SK-N-SH (cell line): ENCODE measurements around the gene SLC38A8. TPM values are rescaled to one million over a fixed set of nuclear protein-coding genes. Genes with fewer than 3 reads are reported as not detected.

Source experiments
- CTCF ChIA-PET: fragments of 300-600, 350-600 bp; formaldehyde crosslinking; extraction: SDS; loops from one replicate; lab custom pipeline; 2021; lab: Yijun Ruan, JAX
- POLR2A ChIA-PET: fragments of 350-600 bp; sonication (Branson Sonifier 250); formaldehyde crosslinking; extraction: SDS; loops from one replicate; lab custom pipeline; 2020; ENCODE audit warnings: antibody characterized with exemption, inconsistent platforms; lab: Yijun Ruan, JAX
- DNase-seq: peaks from one replicate; pipeline ENCODE4 v3.0.0; 2012
- H2AFZ ChIP-seq: fragments of 200-600 bp; sonication (generic); 2 replicates; pipeline ENCODE4 v1.8.1; 2016; ENCODE audit warnings: antibody characterized with exemption, mild to moderate bottlenecking, low read depth
- H3F3A ChIP-seq: fragments of 200-600 bp; sonication (generic); replicated peaks from 2 replicates; pipeline ENCODE3; 2016; ENCODE audit warnings: antibody characterized with exemption, mild to moderate bottlenecking; ENCODE audit not compliant: insufficient read depth
- H3K27ac ChIP-seq, 2 experiments: fragments of 200-500 bp in 1 of 2; fragments of 200-600 bp in 1 of 2; sonication (Bioruptor generic) in 1 of 2; sonication (generic), shearing (Covaris generic) in 1 of 2; 2 replicates each; pipeline versions ENCODE4 v1.5.1 to v1.6.1; 2014 to 2016; ENCODE audit warnings: low read depth in 2 of 2, inconsistent platforms in 1 of 2, low read length in 1 of 2, mild to moderate bottlenecking in 1 of 2, mixed read lengths in 1 of 2
- H3K27me3 ChIP-seq: fragments of 200-600 bp; sonication (generic), shearing (Covaris generic); 2 replicates; pipeline ENCODE4 v1.6.1; 2016; ENCODE audit warnings: mixed run types; ENCODE audit not compliant: insufficient read depth
- H3K36me3 ChIP-seq, 2 experiments: fragments of 200-500 bp in 1 of 2; fragments of 200-600 bp in 1 of 2; sonication (Bioruptor generic) in 1 of 2; sonication (generic) in 1 of 2; replicated peaks in 1 of 2; 2 replicates each; pipeline versions ENCODE3 to v1.5.1; 2014 to 2016; ENCODE audit warnings: low read length in 1 of 2, mild to moderate bottlenecking in 1 of 2; ENCODE audit not compliant: insufficient read depth in 2 of 2, control insufficient read depth in 1 of 2
- H3K4me1 ChIP-seq, 2 experiments: fragments of 200-500 bp in 1 of 2; fragments of 200-600 bp in 1 of 2; sonication (Bioruptor generic) in 1 of 2; sonication (generic), shearing (Covaris generic) in 1 of 2; 2 replicates each; pipeline versions ENCODE4 v1.5.1 to v1.6.1; 2014 to 2016; ENCODE audit warnings: low read depth in 1 of 2, low read length in 1 of 2, mixed run types in 1 of 2; ENCODE audit not compliant: insufficient read depth in 2 of 2, control insufficient read depth in 1 of 2
- H3K4me2 ChIP-seq: fragments of 200-600 bp; sonication (generic), shearing (Covaris generic); 2 replicates; pipeline ENCODE4 v1.6.1; 2017; ENCODE audit warnings: mixed run types
- H3K4me3 ChIP-seq, 2 experiments: fragments of 200-500 bp in 1 of 2; fragments of 200-600 bp in 1 of 2; sonication (Bioruptor generic) in 1 of 2; sonication (generic), shearing (Covaris generic) in 1 of 2; 2 replicates each; pipeline versions ENCODE4 v1.5.1 to v1.8.1; 2014 to 2016; ENCODE audit warnings: low read depth in 2 of 2, inconsistent platforms in 1 of 2, low read length in 1 of 2, mild to moderate bottlenecking in 1 of 2, mixed read lengths in 1 of 2, moderate library complexity in 1 of 2
- H3K79me2 ChIP-seq: fragments of 200-600 bp; sonication (generic); 2 replicates; pipeline ENCODE4 v1.8.1; 2017; ENCODE audit warnings: mild to moderate bottlenecking; ENCODE audit not compliant: insufficient read depth
- H3K9ac ChIP-seq: fragments of 200-600 bp; sonication (generic); 2 replicates; pipeline ENCODE4 v1.6.1; 2017; ENCODE audit warnings: mixed run types
- H3K9me2 ChIP-seq: fragments of 200-600 bp; sonication (generic); 2 replicates; pipeline ENCODE4 v1.6.1; 2017; ENCODE audit warnings: mixed run types
- H3K9me3 ChIP-seq: fragments of 200-600 bp; sonication (generic); 2 replicates; pipeline ENCODE4 v1.6.1; 2017; ENCODE audit warnings: mixed run types, mild to moderate bottlenecking, moderate library complexity
- H4K20me1 ChIP-seq: fragments of 200-600 bp; sonication (generic); 2 replicates; pipeline ENCODE4 v1.6.1; 2017; ENCODE audit warnings: mild to moderate bottlenecking, mixed run types; ENCODE audit not compliant: insufficient read depth
- EP300 ChIP-seq, 2 experiments: IDR thresholded peaks; 2 replicates each; pipeline versions ENCODE4 v1.4.0 to v1.6.1; 2012; ENCODE audit warnings: borderline replicate concordance in 1 of 2, low read depth in 1 of 2, low read length in 1 of 2
- FOXM1 ChIP-seq: IDR thresholded peaks from 2 replicates; pipeline ENCODE4 v1.4.0; 2012; ENCODE audit warnings: low read depth, mild to moderate bottlenecking
- GABPA ChIP-seq: IDR thresholded peaks from 2 replicates; pipeline ENCODE4 v1.4.0; 2012; ENCODE audit warnings: low read depth, mild to moderate bottlenecking
- JUND ChIP-seq: IDR thresholded peaks from 2 replicates; pipeline ENCODE4 v1.4.0; 2012
- MXI1 ChIP-seq: IDR thresholded peaks from 2 replicates; pipeline ENCODE4 v1.6.1; 2012; ENCODE audit warnings: mild to moderate bottlenecking, low read depth, low read length, improper control_type of control experiment
- NFIC ChIP-seq: IDR thresholded peaks from 2 replicates; pipeline ENCODE4 v1.4.0; 2012; ENCODE audit warnings: borderline replicate concordance
- POLR2AphosphoS5 ChIP-seq: IDR thresholded peaks from 2 replicates; pipeline ENCODE4 v1.6.1; 2012; ENCODE audit warnings: low read depth, low read length
- RAD21 ChIP-seq: IDR thresholded peaks from 2 replicates; pipeline ENCODE4 v1.6.1; 2012; ENCODE audit warnings: mild to moderate bottlenecking, low read length
- RCOR1 ChIP-seq: fragments of 150-350 bp; IDR thresholded peaks from 2 replicates; pipeline ENCODE4 v1.6.1; 2017; ENCODE audit warnings: antibody characterized with exemption, low read length
- RXRA ChIP-seq: IDR thresholded peaks from 2 replicates; pipeline ENCODE4 v1.4.0; 2012; ENCODE audit warnings: low read depth, mild to moderate bottlenecking, borderline replicate concordance
- TCF12 ChIP-seq: IDR thresholded peaks from 2 replicates; pipeline ENCODE4 v1.4.0; 2012
- WGBS: methylation state at CpG from one replicate; pipeline ENCODE4 v1.1.6; 2017; ENCODE audit warnings: low lambda C conversion rate; 5-methylcytosine and 5-hydroxymethylcytosine counted together
- polyA plus RNA-seq, 3 experiments: library from polyadenylated mRNA; depleted of rRNA; stranded (reverse); fragments of >200 nt; gene quantifications; 2 replicates each; pipeline ENCODE4 v1.2.3, GENCODE V29; 2012
- TF ChIP-seq, protein P1 (sequence below): IDR thresholded peaks from 2 replicates; pipeline ENCODE4 v1.6.1; 2012; ENCODE audit warnings: mild to moderate bottlenecking, low read depth, low read length, moderate library complexity
- TF ChIP-seq, protein P2 (sequence below): IDR thresholded peaks from 2 replicates; pipeline ENCODE4; 2012
- TF ChIP-seq, protein P3 (sequence below): fragments of 150-350 bp; IDR thresholded peaks from 2 replicates; pipeline ENCODE4 v1.6.1; 2017; ENCODE audit warnings: antibody characterized with exemption, low read length, low read depth, borderline replicate concordance
- TF ChIP-seq, protein P4 (sequence below): IDR thresholded peaks from 2 replicates; pipeline ENCODE4 v1.4.0; 2012; ENCODE audit warnings: low read depth, borderline replicate concordance

Gene SLC38A8
- polyA plus RNA-seq, 1 of the 3 experiments (the other 2 are of a cell fraction) = not detected

DNA sequence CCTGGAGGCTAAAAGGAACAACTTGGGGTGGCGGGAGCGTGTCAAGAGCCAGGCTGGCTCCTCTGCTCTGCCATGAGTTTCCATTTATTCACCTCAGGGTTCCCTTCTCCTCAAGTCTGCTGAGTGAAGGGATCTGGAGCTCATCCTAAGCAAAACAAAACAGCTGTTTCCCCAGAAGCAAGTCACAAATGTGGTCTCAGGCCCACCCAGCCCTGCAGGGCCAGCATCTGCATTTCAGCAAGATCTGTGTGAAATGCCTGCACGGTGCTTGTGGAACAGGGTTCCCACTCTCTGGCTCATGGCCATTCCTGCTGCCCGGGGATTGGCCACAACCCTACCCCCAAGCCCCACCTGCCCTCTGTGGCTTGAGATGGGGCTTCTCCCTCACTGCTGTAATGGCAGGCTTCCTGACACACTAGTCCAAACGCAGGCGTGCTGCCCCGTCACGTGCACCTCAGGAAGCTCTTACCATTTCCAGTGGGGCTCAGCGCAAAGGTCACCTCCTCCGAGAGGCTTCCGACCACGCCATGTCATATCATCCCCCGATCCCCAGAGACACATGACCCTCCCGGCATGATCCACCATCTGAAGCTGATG, 2.3 kb downstream of the SLC38A8 start:
- Histone ChIP-seq H4K20me1 (no peaks in the 10 kb centered on the region), H3K36me3 (no peaks in the 10 kb centered on the region), H3K27me3 (no peaks in the 10 kb centered on the region; the same call in 1 of the 2 replicates), H3K9ac (no peak overlapping the region), H3K4me1 (peaks cover 0 to 5% of the 10 kb centered on the region in 2 experiments; a peak in 1 of 4 replicates), H3K9me2 (no peaks in the 10 kb centered on the region), H3K27ac (no peak overlapping the region), H3K4me2 (no peak overlapping the region), H3F3A (no peaks in the 10 kb centered on the region), H3K4me3 (no peak overlapping the region), H3K9me3 (no peaks in the 10 kb centered on the region), H3K79me2 (no peaks in the 10 kb centered on the region), H2AFZ (no peak overlapping the region)
- TF ChIP-seq POLR2AphosphoS5 = no peak
- TF ChIP-seq, protein P1, sequence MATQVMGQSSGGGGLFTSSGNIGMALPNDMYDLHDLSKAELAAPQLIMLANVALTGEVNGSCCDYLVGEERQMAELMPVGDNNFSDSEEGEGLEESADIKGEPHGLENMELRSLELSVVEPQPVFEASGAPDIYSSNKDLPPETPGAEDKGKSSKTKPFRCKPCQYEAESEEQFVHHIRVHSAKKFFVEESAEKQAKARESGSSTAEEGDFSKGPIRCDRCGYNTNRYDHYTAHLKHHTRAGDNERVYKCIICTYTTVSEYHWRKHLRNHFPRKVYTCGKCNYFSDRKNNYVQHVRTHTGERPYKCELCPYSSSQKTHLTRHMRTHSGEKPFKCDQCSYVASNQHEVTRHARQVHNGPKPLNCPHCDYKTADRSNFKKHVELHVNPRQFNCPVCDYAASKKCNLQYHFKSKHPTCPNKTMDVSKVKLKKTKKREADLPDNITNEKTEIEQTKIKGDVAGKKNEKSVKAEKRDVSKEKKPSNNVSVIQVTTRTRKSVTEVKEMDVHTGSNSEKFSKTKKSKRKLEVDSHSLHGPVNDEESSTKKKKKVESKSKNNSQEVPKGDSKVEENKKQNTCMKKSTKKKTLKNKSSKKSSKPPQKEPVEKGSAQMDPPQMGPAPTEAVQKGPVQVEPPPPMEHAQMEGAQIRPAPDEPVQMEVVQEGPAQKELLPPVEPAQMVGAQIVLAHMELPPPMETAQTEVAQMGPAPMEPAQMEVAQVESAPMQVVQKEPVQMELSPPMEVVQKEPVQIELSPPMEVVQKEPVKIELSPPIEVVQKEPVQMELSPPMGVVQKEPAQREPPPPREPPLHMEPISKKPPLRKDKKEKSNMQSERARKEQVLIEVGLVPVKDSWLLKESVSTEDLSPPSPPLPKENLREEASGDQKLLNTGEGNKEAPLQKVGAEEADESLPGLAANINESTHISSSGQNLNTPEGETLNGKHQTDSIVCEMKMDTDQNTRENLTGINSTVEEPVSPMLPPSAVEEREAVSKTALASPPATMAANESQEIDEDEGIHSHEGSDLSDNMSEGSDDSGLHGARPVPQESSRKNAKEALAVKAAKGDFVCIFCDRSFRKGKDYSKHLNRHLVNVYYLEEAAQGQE = no peak
- no peak for TF ChIP-seq TCF12
- no peak for TF ChIP-seq RAD21
- TF ChIP-seq RXRA = no peak
- no peak for TF ChIP-seq MXI1
- TF ChIP-seq FOXM1 = no peak
- TF ChIP-seq, protein P2, sequence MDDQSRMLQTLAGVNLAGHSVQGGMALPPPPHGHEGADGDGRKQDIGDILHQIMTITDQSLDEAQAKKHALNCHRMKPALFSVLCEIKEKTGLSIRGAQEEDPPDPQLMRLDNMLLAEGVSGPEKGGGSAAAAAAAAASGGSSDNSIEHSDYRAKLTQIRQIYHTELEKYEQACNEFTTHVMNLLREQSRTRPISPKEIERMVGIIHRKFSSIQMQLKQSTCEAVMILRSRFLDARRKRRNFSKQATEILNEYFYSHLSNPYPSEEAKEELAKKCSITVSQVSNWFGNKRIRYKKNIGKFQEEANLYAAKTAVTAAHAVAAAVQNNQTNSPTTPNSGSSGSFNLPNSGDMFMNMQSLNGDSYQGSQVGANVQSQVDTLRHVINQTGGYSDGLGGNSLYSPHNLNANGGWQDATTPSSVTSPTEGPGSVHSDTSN = no peak
- no peak for TF ChIP-seq GABPA
- TF ChIP-seq RCOR1 = no peak
- TF ChIP-seq, protein P3, sequence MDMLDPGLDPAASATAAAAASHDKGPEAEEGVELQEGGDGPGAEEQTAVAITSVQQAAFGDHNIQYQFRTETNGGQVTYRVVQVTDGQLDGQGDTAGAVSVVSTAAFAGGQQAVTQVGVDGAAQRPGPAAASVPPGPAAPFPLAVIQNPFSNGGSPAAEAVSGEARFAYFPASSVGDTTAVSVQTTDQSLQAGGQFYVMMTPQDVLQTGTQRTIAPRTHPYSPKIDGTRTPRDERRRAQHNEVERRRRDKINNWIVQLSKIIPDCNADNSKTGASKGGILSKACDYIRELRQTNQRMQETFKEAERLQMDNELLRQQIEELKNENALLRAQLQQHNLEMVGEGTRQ = no peak
- no peak for TF ChIP-seq NFIC
- no peak for DNase-seq
- ChIA-PET POLR2A (no interaction called here), CTCF (interaction anchor here (1.1 to 6.3 kb wide), 7 partner anchors 19 to 135 kb away, joined by 3 to 57 read pairs (median 5); no protein-coding TSS in a partner anchor)
- WGBS = 89% methylated on average over 11 of the region's 14 CpGs

DNA sequence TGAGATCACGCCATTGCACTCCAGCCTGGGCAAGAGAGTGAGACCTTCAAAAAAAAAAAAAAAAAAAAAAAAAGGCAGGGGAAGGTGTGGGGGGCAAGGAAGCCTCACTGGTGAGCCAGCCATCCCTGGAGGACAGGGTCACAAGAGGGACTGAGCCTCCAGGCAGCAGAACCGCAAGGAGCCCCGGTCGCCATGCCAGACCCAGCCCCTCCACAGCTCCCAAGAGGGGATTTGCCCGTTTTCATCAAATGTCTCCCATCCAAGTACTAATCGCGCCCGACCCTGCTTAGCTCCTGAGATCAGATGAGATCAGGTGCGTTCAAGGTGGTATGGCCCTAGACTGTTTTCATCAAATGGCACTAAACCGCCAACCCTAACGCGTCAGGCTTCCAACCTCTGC, 2.9 kb downstream of the SLC38A8 start:
- H3K4me1 ChIP-seq = peaks cover 0 to 5% of the 10 kb centered on the region in 2 experiments; a peak in 1 of 4 replicates
- H3K27me3 ChIP-seq = no peaks in the 10 kb centered on the region; the same call in 1 of the 2 replicates
- ChIA-PET CTCF (interaction anchor here (1.1 to 6.3 kb wide), 4 partner anchors 20 to 136 kb away, joined by 3 to 25 read pairs (median 6); no protein-coding TSS in a partner anchor), POLR2A (no interaction called here)
- no peaks in the 10 kb centered on the region for H3K36me3 ChIP-seq
- H3K9ac ChIP-seq = no peak overlapping the region
- no peak overlapping the region for H2AFZ ChIP-seq
- TF ChIP-seq, protein P4, sequence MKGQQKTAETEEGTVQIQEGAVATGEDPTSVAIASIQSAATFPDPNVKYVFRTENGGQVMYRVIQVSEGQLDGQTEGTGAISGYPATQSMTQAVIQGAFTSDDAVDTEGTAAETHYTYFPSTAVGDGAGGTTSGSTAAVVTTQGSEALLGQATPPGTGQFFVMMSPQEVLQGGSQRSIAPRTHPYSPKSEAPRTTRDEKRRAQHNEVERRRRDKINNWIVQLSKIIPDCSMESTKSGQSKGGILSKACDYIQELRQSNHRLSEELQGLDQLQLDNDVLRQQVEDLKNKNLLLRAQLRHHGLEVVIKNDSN = no peak
- TF ChIP-seq NFIC (no peak), EP300 (IDR thresholded peaks at IDR 0.05; ENCODE audit: borderline replicate concordance in 1 of 2, low read depth in 1 of 2, low read length in 1 of 2) (no peak), JUND (no peak)
- H3K27ac ChIP-seq = no peak overlapping the region
- no peaks in the 10 kb centered on the region for H4K20me1 ChIP-seq
- H3K4me3 ChIP-seq = no peak overlapping the region
- H3K9me3 ChIP-seq = no peaks in the 10 kb centered on the region
- DNase-seq = no peak
- H3K9me2 ChIP-seq = no peaks in the 10 kb centered on the region
- no peaks in the 10 kb centered on the region for H3K79me2 ChIP-seq
- no peaks in the 10 kb centered on the region for H3F3A ChIP-seq
- H3K4me2 ChIP-seq = no peak overlapping the region
- WGBS = 87% methylated on average over 11 of the region's 12 CpGs
